Measurements from ENCODE around the gene PNLIPRP3. TPM values are rescaled to one million over a fixed set of nuclear protein-coding genes. Genes with fewer than 3 reads are reported as not detected.

PNLIPRP3 gene
- total and polyA plus RNA-seq, 9 of the 15 experiments (the other 6 are each of a cell fraction or from before 2014, with no cell fraction given) = not detected

- TF ChIP-seq ZNF184 (CRISPR knock-in tag; IDR thresholded peaks at IDR 0.05) (no peak), MTF1 (CRISPR knock-in tag; IDR thresholded peaks at IDR 0.05; ENCODE audit: borderline replicate concordance) (no peak), ZNF239 (CRISPR knock-in tag; IDR thresholded peaks at IDR 0.05) (no peak), SIRT6 (IDR thresholded peaks at IDR 0.05; ENCODE audit: low read depth, low read length) (no peak)
Observed at GRCh38 chr10:116457488-116457887, 29.8 kb downstream of the PNLIPRP3 start (continued).

GRCh38 chr10:116460219-116460618 is 32.6 kb downstream of the PNLIPRP3 start:
- no peak overlapping the region for H3K4me3 ChIP-seq
- no peaks in the 10 kb centered on the region for H4K20me1 ChIP-seq (replicated peaks; ENCODE audit: control insufficient read depth, insufficient read depth, low read length)
- no peak overlapping the region for H3K4me2 ChIP-seq (ENCODE audit: insufficient read depth, low read length)
- no peaks in the 10 kb centered on the region for H3K9me3 ChIP-seq (replicated peaks; ENCODE audit: control insufficient read depth, insufficient read depth, low read depth, low read length)
- intact Hi-C loops (cut with micrococcal nuclease) = no loop called here
- DNase-seq (ENCODE audit: extremely low read depth in 1 of 4, low spot score in 3 of 4) (no peak), FAIRE-seq (no peak), ATAC-seq (no peak)
- H3K4me1 ChIP-seq (replicated peaks in 1 of 2; ENCODE audit: control insufficient read depth in 2 of 2, insufficient read depth in 2 of 2, low read length in 2 of 2) = no peaks in the 10 kb centered on the region
- no peaks in the 10 kb centered on the region for H3K36me3 ChIP-seq (ENCODE audit: control insufficient read depth, insufficient read depth, low read length)
- H3K27me3 ChIP-seq (ENCODE audit: control insufficient read depth in 2 of 2, insufficient read depth in 2 of 2, low read length in 2 of 2) = no peaks in the 10 kb centered on the region
- WGBS (ENCODE audit: insufficient coverage, low coverage, missing lambda C conversion rate) = 7% methylated on average over 3 of the region's 3 CpGs
- H3K9ac ChIP-seq (ENCODE audit: insufficient read depth in 1 of 2, low read depth in 2 of 2, low read length in 2 of 2) = no peak overlapping the region
- CTCF ChIA-PET (ENCODE audit: low intra/inter-chr PET ratio) = no interaction called here
- no peak overlapping the region for H3K27ac ChIP-seq (ENCODE audit: extremely low read depth, low read depth, low read length)
- POLR2A ChIA-PET = no interaction called here
- in situ Hi-C loops (cut with MboI) = loop anchor here (25.0 kb wide), 1 partner anchor 702 kb away; no protein-coding TSS in a partner anchor
- no peaks in the 10 kb centered on the region for H3K9me1 ChIP-seq (ENCODE audit: control insufficient read depth, insufficient read depth, low read length)
- H2AFZ ChIP-seq (ENCODE audit: low read depth, low read length) = no peak overlapping the region
- no TSS peak for BruUV-seq (replicated peaks)
- H3K79me2 ChIP-seq (ENCODE audit: control insufficient read depth, insufficient read depth, low read length) = no peaks in the 10 kb centered on the region
- no peak for TF ChIP-seq BHLHE40 (IDR thresholded peaks at IDR 0.05; ENCODE audit: low read length)
- no peak for TF ChIP-seq RFX5 (IDR thresholded peaks at IDR 0.05; ENCODE audit: low read depth, low read length)
- TF ChIP-seq GTF2B (IDR thresholded peaks at IDR 0.05; ENCODE audit: extremely low read depth, insufficient read length) = no peak
- TF ChIP-seq ZNF212 (CRISPR knock-in tag; IDR thresholded peaks at IDR 0.05) = no peak
- no peak for TF ChIP-seq RREB1 (CRISPR knock-in tag; IDR thresholded peaks at IDR 0.05)
- TF ChIP-seq HINFP (tag; conservative IDR thresholded peaks at IDR 0.05; ENCODE audit: low read depth) = no peak
- TF ChIP-seq, protein P1, sequence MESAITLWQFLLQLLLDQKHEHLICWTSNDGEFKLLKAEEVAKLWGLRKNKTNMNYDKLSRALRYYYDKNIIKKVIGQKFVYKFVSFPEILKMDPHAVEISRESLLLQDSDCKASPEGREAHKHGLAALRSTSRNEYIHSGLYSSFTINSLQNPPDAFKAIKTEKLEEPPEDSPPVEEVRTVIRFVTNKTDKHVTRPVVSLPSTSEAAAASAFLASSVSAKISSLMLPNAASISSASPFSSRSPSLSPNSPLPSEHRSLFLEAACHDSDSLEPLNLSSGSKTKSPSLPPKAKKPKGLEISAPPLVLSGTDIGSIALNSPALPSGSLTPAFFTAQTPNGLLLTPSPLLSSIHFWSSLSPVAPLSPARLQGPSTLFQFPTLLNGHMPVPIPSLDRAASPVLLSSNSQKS (CRISPR knock-in tag; IDR thresholded peaks at IDR 0.05) = no peak

Measured in K562 (cell line).